Measurements from ENCODE around the gene NACC2.

DNA sequence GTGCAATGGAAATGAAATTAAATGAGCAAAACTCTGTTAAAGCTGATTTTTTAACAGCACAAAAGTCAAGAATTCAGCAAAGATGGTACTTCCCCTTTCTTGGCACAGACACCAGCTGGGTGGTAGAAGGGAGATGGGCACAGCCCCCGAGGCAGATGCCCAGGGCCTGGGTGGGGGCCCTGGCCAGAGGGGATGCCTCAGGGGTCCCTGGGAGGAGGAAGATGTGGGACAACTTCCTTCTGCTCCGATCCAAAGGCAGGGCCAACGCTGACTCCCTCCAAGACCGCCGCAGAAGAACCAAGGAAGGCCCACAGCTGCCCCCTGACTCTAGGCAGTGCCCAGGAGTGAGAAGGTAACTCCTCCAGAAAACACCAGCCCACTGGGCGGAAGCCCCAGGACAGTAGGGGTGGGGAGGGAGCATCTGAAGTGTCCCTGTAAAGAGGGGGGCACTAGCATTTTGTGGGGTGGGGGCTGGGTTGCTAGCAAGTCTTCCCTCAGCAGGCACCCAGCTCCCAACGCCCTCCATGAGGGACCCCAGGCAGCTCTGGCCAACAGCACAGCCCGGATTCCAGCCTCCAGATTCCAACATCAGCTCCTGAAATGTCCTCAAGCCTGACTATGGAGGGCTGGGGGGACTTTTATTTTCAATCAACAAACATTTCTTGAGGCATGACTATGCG is 4.9 kb downstream of the NACC2 start:
- TF ChIP-seq, protein P1, sequence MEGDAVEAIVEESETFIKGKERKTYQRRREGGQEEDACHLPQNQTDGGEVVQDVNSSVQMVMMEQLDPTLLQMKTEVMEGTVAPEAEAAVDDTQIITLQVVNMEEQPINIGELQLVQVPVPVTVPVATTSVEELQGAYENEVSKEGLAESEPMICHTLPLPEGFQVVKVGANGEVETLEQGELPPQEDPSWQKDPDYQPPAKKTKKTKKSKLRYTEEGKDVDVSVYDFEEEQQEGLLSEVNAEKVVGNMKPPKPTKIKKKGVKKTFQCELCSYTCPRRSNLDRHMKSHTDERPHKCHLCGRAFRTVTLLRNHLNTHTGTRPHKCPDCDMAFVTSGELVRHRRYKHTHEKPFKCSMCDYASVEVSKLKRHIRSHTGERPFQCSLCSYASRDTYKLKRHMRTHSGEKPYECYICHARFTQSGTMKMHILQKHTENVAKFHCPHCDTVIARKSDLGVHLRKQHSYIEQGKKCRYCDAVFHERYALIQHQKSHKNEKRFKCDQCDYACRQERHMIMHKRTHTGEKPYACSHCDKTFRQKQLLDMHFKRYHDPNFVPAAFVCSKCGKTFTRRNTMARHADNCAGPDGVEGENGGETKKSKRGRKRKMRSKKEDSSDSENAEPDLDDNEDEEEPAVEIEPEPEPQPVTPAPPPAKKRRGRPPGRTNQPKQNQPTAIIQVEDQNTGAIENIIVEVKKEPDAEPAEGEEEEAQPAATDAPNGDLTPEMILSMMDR (IDR thresholded peaks at IDR 0.05), result no peak
- no peak for TF ChIP-seq TAF1 (IDR thresholded peaks at IDR 0.05; ENCODE audit: borderline replicate concordance, low read depth, low read length)
